22Rv1 (cell line): ENCODE measurements around the gene MRGPRX3.
A peak's percentile ranks its signal among the peaks of the same experiment; 100 is the strongest.

ENCODE experiments used
- H3K27ac ChIP-seq: fragments of 450-650 bp; 2 replicates; pipeline ENCODE4 v1.5.1; 2017
- CTCF ChIP-seq: fragments of 450-650 bp; IDR thresholded peaks from 2 replicates; pipeline ENCODE4 v1.5.1; 2017; ENCODE audit warnings: mild to moderate bottlenecking
- ZFX ChIP-seq: fragments of 450-650 bp; IDR thresholded peaks from 2 replicates; pipeline ENCODE4 v1.6.1; 2017; ENCODE audit warnings: antibody characterized with exemption, borderline replicate concordance

The MRGPRX3 gene

GRCh38 chr11:18137186-18137800, 4.9 kb downstream of the MRGPRX3 start:
- TF ChIP-seq CTCF (no peak), ZFX (no peak)
- no peak overlapping the region for H3K27ac ChIP-seq

- no peak for TF ChIP-seq CTCF
- no peak overlapping the region for H3K27ac ChIP-seq
Measured at GRCh38 chr11:18140145-18140544, 7.8 kb downstream of the MRGPRX3 start.

- no peak for TF ChIP-seq CTCF
- no peak for TF ChIP-seq ZFX
- H3K27ac ChIP-seq: no peak overlapping the region
Measured at GRCh38 chr11:18144243-18144642, 11.9 kb downstream of the MRGPRX3 start.

GRCh38 chr11:18145025-18145424, 12.7 kb downstream of the MRGPRX3 start:
- H3K27ac ChIP-seq: no peak overlapping the region
- no peak for TF ChIP-seq ZFX
- TF ChIP-seq CTCF: peak; percentile 40

GRCh38 chr11:18145837-18146236, 13.5 kb downstream of the MRGPRX3 start:
- H3K27ac ChIP-seq: no peak overlapping the region
- TF ChIP-seq ZFX (no peak), CTCF (no peak)

GRCh38 chr11:18151581-18151980, 19.2 kb downstream of the MRGPRX3 start:
- no peak overlapping the region for H3K27ac ChIP-seq
- no peak for TF ChIP-seq CTCF
- TF ChIP-seq ZFX: no peak

- TF ChIP-seq ZFX (no peak), CTCF (no peak)
- no peak overlapping the region for H3K27ac ChIP-seq
Measured at GRCh38 chr11:18168372-18168771, 36.0 kb downstream of the MRGPRX3 start.
